Choroid plexus epithelial cell (primary cell): ENCODE measurements around the gene PPP1R9A.

ENCODE experiments used
- DNase-seq: peaks from one replicate; pipeline ENCODE4 v3.0.0-alpha.2; 2010; ENCODE audit warnings: low read depth
- H3K4me3 ChIP-seq: 2 replicates; pipeline ENCODE4 v1.5.1; 2011; ENCODE audit warnings: low read depth, mild to moderate bottlenecking, control low read depth, low read length, moderate library complexity
- TF ChIP-seq, protein P1 (sequence below): conservative IDR thresholded peaks from 2 replicates; pipeline ENCODE4 v1.5.1; 2011; ENCODE audit warnings: low read depth, mild to moderate bottlenecking, control low read depth, inconsistent platforms, low read length, moderate library complexity

Gene PPP1R9A

DNA sequence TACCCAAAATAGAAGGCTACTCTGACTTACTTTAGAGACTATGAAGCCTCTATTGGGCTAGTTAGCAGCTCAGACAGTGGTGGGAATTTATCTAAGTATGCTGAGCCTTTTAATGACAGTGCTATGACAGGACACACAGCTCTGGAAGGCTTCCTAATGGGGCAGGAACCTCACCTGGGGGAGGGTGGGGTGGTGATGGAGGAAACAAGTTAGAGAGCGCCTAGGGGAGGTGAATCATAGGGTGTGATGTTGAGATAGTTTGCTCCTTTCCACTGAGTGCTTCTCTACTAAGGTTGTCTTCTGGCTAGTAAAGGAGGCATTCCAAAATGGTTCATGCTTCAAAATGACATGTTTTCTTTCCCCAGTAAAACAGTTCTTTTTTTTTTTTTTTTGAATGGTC, 42.1 kb downstream of the PPP1R9A start:
- no peak for DNase-seq
- H3K4me3 ChIP-seq, result no peak overlapping the region
- TF ChIP-seq, protein P1, sequence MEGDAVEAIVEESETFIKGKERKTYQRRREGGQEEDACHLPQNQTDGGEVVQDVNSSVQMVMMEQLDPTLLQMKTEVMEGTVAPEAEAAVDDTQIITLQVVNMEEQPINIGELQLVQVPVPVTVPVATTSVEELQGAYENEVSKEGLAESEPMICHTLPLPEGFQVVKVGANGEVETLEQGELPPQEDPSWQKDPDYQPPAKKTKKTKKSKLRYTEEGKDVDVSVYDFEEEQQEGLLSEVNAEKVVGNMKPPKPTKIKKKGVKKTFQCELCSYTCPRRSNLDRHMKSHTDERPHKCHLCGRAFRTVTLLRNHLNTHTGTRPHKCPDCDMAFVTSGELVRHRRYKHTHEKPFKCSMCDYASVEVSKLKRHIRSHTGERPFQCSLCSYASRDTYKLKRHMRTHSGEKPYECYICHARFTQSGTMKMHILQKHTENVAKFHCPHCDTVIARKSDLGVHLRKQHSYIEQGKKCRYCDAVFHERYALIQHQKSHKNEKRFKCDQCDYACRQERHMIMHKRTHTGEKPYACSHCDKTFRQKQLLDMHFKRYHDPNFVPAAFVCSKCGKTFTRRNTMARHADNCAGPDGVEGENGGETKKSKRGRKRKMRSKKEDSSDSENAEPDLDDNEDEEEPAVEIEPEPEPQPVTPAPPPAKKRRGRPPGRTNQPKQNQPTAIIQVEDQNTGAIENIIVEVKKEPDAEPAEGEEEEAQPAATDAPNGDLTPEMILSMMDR, result no peak

DNA sequence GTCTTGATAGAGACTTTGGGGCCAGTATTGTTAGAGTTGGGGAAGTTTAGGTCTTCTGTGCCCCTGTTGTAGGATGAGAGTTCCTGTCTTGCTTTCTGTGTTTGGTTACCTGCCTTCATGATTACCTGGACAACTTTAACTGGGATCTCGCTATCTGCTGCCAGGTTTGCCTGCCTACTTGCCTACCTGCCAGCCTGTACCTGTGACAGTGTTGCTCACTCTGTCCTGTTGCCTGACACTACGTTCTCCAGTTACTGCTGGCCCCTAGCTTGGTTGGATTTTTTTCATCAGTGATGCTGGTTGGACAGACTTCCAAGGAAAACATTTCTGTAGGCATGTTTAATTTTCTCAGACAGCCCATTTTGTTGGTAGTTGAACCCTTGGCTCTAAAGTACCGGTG, 48.4 kb downstream of the PPP1R9A start:
- TF ChIP-seq, protein P1, result no peak
- no peak for DNase-seq
- H3K4me3 ChIP-seq, result no peak overlapping the region

DNA sequence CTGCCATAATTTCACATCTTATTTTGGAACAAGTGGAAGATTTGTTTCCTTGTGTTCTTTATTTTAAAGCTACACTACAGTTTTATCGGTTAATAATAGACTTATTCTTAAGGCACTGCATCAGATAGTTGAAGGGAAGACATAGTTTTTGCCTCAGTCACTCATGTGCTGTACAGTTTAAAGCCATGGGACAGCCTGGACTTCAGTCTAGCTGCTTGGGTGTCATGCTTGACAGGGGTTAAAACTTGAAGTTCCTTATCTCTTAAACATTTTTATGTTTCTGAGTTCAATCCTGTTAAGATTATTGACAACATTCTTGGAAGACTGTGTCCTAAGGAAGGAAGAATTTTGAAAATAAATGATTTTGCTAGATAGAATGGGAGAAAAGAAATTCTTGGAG, 49.7 kb downstream of the PPP1R9A start:
- TF ChIP-seq, protein P1, result no peak
- DNase-seq, result no peak
- H3K4me3 ChIP-seq, result no peak overlapping the region

DNA sequence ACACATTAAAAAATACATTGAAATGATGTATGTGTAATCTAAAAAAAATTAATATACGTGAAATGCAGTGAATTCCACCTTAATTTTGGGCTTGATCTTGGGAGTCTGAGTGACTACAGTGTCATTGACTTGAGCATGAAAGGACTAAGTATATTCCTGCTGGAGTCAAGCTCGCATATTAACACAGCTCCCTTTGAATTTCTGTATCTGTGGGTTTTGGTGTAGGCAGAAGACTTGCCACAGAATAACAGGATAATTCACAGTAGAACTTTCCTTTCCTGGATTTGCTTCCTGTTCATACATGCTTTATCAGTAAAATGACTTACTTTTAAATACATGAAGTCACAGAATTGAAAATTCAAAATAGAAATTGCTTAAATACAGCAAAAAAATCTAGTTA, 55.3 kb downstream of the PPP1R9A start:
- TF ChIP-seq, protein P1, result no peak
- no peak overlapping the region for H3K4me3 ChIP-seq
- DNase-seq, result no peak

DNA sequence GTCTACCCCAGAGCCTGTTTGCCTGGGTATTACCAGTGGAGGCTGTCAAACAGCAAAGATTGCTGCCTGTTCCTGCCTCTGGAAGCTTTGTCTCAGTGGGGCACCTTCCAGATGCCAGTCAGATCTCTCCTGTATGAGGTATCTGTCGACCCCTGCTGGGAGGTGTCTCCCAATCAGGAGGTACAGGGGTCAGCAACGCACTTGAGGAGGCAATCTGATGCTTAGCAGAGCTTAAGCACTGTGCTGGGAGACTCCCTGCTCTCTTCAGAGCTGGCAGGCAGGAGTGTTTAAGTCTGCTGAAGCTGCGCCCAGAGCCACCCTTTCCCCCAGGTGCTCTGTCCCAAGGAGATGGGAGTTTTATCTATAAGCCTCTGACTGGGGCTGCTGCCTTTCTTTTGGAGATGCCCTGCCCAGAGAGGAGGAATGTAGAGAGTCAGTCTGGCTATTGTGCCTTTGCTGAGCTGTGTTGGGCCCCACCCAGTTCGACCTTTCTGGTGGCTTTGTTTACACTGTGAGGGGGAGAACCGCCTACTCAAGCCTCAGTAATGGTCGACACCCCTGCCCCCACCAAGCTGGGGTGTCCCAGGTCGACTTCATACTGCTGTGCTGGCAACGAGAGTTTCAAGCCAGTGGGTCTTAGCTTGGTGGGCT, 62.2 kb downstream of the PPP1R9A start:
- DNase-seq, result no peak
- TF ChIP-seq, protein P1, result no peak
- H3K4me3 ChIP-seq, result no peak overlapping the region

DNA sequence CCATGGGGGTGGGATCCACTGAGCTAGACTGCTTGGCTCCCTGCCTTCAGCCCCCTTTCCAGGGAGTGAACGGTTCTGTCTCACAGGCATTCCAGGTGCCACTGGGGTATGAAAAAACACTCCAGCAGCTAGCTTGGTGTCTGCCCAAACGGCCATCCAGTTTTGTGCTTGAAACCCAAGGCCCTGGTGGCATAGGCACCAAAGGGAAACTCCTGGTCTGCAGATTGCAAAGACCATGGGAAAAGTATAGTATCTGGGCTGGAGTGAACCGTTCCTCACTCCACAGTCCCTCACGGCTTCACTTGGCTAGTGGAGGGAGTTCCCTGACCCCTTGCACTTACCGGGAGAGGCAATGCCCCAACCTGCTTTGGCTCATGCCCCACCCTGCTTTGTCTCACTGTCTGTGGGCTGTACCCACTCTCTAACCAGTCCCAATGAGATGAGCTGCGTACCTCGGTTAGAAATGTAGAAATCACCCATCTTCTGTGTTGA, 62.7 kb downstream of the PPP1R9A start:
- H3K4me3 ChIP-seq, result no peak overlapping the region
- TF ChIP-seq, protein P1, result no peak
- DNase-seq, result no peak

DNA sequence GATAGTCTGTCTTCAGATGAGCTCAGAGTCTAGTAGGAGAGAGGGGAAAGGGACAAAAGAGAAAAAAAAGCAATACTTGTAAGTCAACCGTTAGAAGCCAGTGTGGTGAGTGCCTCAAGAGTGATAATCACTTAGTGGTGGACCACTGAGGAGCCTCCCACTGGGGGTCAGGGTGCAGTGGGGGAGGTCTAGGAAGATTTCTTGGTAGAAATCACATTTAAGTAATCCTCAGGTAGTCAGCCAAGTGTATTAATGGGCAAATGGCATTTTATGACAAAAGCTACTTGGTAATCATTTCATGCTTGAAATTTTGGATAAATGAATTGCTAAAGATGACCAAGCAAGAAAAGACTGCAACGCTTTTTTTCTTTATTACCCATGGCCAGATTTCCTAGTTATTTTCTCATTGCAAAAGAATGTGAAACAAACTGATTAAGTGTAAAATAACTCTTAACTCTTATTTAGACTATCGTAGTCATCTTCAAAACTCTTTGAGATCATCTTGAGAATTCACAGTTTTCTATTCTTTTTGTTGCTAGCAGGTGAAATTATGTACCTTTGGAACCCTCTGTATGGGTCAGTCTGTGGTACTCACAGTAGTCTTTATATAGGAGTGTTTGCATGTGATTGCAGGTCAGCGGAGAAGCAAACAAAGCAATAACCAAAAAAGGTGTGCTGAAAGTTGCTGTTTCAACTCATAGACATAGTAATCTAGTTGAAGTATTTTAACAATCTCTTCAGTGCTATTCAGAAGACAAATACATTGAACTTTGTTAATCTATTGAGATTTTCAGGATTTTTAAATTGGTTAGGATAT, 63.9 kb downstream of the PPP1R9A start:
- TF ChIP-seq, protein P1, result no peak
- no peak overlapping the region for H3K4me3 ChIP-seq
- no peak for DNase-seq
